Suppressor macrophage (primary cell): Measurements from ENCODE around the gene PPP1R11.
A peak's percentile ranks its signal among the peaks of the same experiment; 100 is the strongest.

Source experiments
- DNase-seq, 4 experiments: peaks; one replicate each; pipeline ENCODE4 v3.0.0-alpha.2; 2020 to 2022

PPP1R11 gene

GRCh38 chr6:30061858-30062458 lies 5.0 kb upstream of the PPP1R11 start:
- peak in 1 of 4 experiments; percentile 13 for DNase-seq

- DNase-seq, result no peak
These were observed 4.4 kb upstream of the PPP1R11 start for GRCh38 chr6:30062471-30063178.

- DNase-seq, result no peak
These were observed 3.7 kb upstream of the PPP1R11 start for GRCh38 chr6:30063315-30063714.

- no peak for DNase-seq
These were observed 916 bp upstream of the PPP1R11 start for GRCh38 chr6:30066082-30066481.

GRCh38 chr6:30067460-30068139 lies 602 bp downstream of the PPP1R11 start:
- DNase-seq, result no peak

GRCh38 chr6:30071081-30071818 lies 4.3 kb downstream of the PPP1R11 start:
- DNase-seq, result peak in 1 of 4 experiments; percentile 27

- DNase-seq, result no peak
These were observed 4.9 kb downstream of the PPP1R11 start for GRCh38 chr6:30071858-30072257.

GRCh38 chr6:30073489-30074235 lies 6.7 kb downstream of the PPP1R11 start:
- no peak for DNase-seq

- DNase-seq, result no peak
These were observed 7.5 kb downstream of the PPP1R11 start for GRCh38 chr6:30074331-30075093.

GRCh38 chr6:30075094-30075789 lies 8.2 kb downstream of the PPP1R11 start, which contains the start of gene RNF39:
RNF39 (minus strand) TSS chr6:30075769; CDS start chr6:30075585, 184 bp downstream.
- no peak for DNase-seq

GRCh38 chr6:30075790-30076732 lies 9.1 kb downstream of the PPP1R11 start:
- DNase-seq, result no peak

GRCh38 chr6:30077218-30077617 lies 10.2 kb downstream of the PPP1R11 start:
- DNase-seq, result no peak

GRCh38 chr6:30087876-30088275 lies 20.9 kb downstream of the PPP1R11 start:
- DNase-seq, result no peak

- DNase-seq, result peak; percentile 78 to 91 (median 86)
These were observed 24.8 kb downstream of the PPP1R11 start for GRCh38 chr6:30091577-30092381.

GRCh38 chr6:30092852-30093543 lies 26.0 kb downstream of the PPP1R11 start:
- DNase-seq, result no peak

GRCh38 chr6:30093951-30094661 lies 27.1 kb downstream of the PPP1R11 start:
- peak in 3 of 4 experiments; percentile 32 to 44 (median 36) for DNase-seq

GRCh38 chr6:30096829-30097228 lies 29.8 kb downstream of the PPP1R11 start:
- DNase-seq, result no peak
